ENCODE results near the gene SEMA5A.

Gene SEMA5A

GRCh38 chr5:9058161-9058560 is 487.7 kb downstream of the SEMA5A start:
- TF ChIP-seq REST (IDR thresholded peaks at IDR 0.05; ENCODE audit: insufficient read depth in 1 of 2, low read depth in 2 of 2, low read length in 2 of 2) (no peak), SIN3A (IDR thresholded peaks at IDR 0.05; ENCODE audit: borderline replicate concordance, insufficient read depth, low read length) (no peak), TAF1 (IDR thresholded peaks at IDR 0.05; ENCODE audit: borderline replicate concordance, insufficient read depth, low read length) (no peak), FOXP2 (optimal IDR thresholded peaks at IDR 0.05; ENCODE audit: borderline replicate concordance, extremely low read depth, extremely low read length, insufficient read depth) (no peak), POLR2AphosphoS5 (IDR thresholded peaks at IDR 0.05; ENCODE audit: low read depth, low read length) (no peak)

GRCh38 chr5:9057406-9058000 is 488.4 kb downstream of the SEMA5A start:
- TF ChIP-seq POLR2AphosphoS5 (IDR thresholded peaks at IDR 0.05; ENCODE audit: low read depth, low read length) (no peak), REST (IDR thresholded peaks at IDR 0.05; ENCODE audit: insufficient read depth in 1 of 2, low read depth in 2 of 2, low read length in 2 of 2) (no peak), SIN3A (IDR thresholded peaks at IDR 0.05; ENCODE audit: borderline replicate concordance, insufficient read depth, low read length) (no peak), TAF1 (IDR thresholded peaks at IDR 0.05; ENCODE audit: borderline replicate concordance, insufficient read depth, low read length) (no peak), FOXP2 (optimal IDR thresholded peaks at IDR 0.05; ENCODE audit: borderline replicate concordance, extremely low read depth, extremely low read length, insufficient read depth) (no peak)

GRCh38 chr5:9056046-9056445 is 489.8 kb downstream of the SEMA5A start:
- TF ChIP-seq REST (IDR thresholded peaks at IDR 0.05; ENCODE audit: insufficient read depth in 1 of 2, low read depth in 2 of 2, low read length in 2 of 2) (no peak), SIN3A (IDR thresholded peaks at IDR 0.05; ENCODE audit: borderline replicate concordance, insufficient read depth, low read length) (no peak), TAF1 (IDR thresholded peaks at IDR 0.05; ENCODE audit: borderline replicate concordance, insufficient read depth, low read length) (no peak), POLR2AphosphoS5 (IDR thresholded peaks at IDR 0.05; ENCODE audit: low read depth, low read length) (no peak), FOXP2 (optimal IDR thresholded peaks at IDR 0.05; ENCODE audit: borderline replicate concordance, extremely low read depth, extremely low read length, insufficient read depth) (no peak)

- TF ChIP-seq FOXP2 (optimal IDR thresholded peaks at IDR 0.05; ENCODE audit: borderline replicate concordance, extremely low read depth, extremely low read length, insufficient read depth) (no peak), POLR2AphosphoS5 (IDR thresholded peaks at IDR 0.05; ENCODE audit: low read depth, low read length) (no peak), SIN3A (IDR thresholded peaks at IDR 0.05; ENCODE audit: borderline replicate concordance, insufficient read depth, low read length) (no peak), TAF1 (IDR thresholded peaks at IDR 0.05; ENCODE audit: borderline replicate concordance, insufficient read depth, low read length) (no peak), REST (IDR thresholded peaks at IDR 0.05; ENCODE audit: insufficient read depth in 1 of 2, low read depth in 2 of 2, low read length in 2 of 2) (no peak)
Observed at GRCh38 chr5:9054821-9055589, 490.9 kb downstream of the SEMA5A start.
